ENCODE results near the gene PRSS1. TPM values are rescaled to one million over a fixed set of nuclear protein-coding genes. Genes with fewer than 3 reads are reported as not detected.
A peak's percentile ranks its signal among the peaks of the same experiment; 100 is the strongest.

PRSS1 gene
- total RNA-seq, 1 donor from 2014 or later, result 118 TPM

- Mint-ChIP-seq H3K27ac (peak overlapping the region; percentile 15), H3K4me3 (peak overlapping the region; percentile 83), H3K36me3 (no peaks in the 10 kb centered on the region), H3K4me1 (ENCODE audit: unreplicated experiment) (peaks cover 12% of the 10 kb centered on the region), H3K27me3 (peaks cover 90% of the 10 kb centered on the region), H3K9me3 (no peaks in the 10 kb centered on the region)
- TF ChIP-seq, protein P1, sequence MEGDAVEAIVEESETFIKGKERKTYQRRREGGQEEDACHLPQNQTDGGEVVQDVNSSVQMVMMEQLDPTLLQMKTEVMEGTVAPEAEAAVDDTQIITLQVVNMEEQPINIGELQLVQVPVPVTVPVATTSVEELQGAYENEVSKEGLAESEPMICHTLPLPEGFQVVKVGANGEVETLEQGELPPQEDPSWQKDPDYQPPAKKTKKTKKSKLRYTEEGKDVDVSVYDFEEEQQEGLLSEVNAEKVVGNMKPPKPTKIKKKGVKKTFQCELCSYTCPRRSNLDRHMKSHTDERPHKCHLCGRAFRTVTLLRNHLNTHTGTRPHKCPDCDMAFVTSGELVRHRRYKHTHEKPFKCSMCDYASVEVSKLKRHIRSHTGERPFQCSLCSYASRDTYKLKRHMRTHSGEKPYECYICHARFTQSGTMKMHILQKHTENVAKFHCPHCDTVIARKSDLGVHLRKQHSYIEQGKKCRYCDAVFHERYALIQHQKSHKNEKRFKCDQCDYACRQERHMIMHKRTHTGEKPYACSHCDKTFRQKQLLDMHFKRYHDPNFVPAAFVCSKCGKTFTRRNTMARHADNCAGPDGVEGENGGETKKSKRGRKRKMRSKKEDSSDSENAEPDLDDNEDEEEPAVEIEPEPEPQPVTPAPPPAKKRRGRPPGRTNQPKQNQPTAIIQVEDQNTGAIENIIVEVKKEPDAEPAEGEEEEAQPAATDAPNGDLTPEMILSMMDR (conservative IDR thresholded peaks at IDR 0.05), result no peak
- no peak for DNase-seq (ENCODE audit: extremely low spot score, unreplicated experiment)
These were observed 47.5 kb downstream of the PRSS1 start for GRCh38 chr7:142796501-142797390.

- peaks cover 94% of the 10 kb centered on the region for H3K27me3 Mint-ChIP-seq
- TF ChIP-seq, protein P1 (conservative IDR thresholded peaks at IDR 0.05), result no peak
- no peaks in the 10 kb centered on the region for H3K9me3 Mint-ChIP-seq
- peak overlapping the region; percentile 71 for H3K27ac Mint-ChIP-seq
- peak overlapping the region; percentile 83 for H3K4me3 Mint-ChIP-seq
- no peak for DNase-seq (ENCODE audit: extremely low spot score, unreplicated experiment)
- H3K36me3 Mint-ChIP-seq, result no peaks in the 10 kb centered on the region
- H3K4me1 Mint-ChIP-seq (ENCODE audit: unreplicated experiment), result peaks cover 12% of the 10 kb centered on the region
These were observed 48.4 kb downstream of the PRSS1 start for GRCh38 chr7:142797391-142798377.

- TF ChIP-seq, protein P1 (conservative IDR thresholded peaks at IDR 0.05), result no peak
- H3K4me3 Mint-ChIP-seq, result no peak overlapping the region
- H3K9me3 Mint-ChIP-seq, result no peaks in the 10 kb centered on the region
- H3K27me3 Mint-ChIP-seq, result peaks cover 89% of the 10 kb centered on the region
- H3K27ac Mint-ChIP-seq, result no peak overlapping the region
- no peak for DNase-seq (ENCODE audit: extremely low spot score, unreplicated experiment)
- peaks cover 12% of the 10 kb centered on the region for H3K4me1 Mint-ChIP-seq (ENCODE audit: unreplicated experiment)
- H3K36me3 Mint-ChIP-seq, result no peaks in the 10 kb centered on the region
These were observed 49.5 kb downstream of the PRSS1 start for GRCh38 chr7:142798451-142799436.

DNA sequence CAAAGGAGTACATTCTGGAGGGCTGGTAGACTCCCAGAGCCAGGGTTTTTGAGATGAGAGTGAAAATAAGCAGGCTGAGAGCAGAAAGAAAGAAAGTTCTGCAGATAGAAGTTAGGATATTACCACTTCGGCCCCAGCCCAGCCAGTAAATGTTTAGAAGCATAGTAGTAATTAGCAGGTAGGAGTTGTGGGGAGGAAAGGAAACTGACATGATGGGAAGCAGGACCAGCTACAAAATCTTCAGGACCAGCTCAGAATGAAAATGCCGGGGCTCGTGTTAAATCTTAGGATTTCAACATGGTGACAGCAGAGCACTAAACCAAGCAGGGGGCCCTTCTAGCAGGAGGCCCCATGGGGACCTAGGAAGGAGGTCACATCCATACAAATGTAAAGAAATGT is 50.2 kb downstream of the PRSS1 start:
- H3K27ac Mint-ChIP-seq, result no peak overlapping the region
- peaks cover 12% of the 10 kb centered on the region for H3K4me1 Mint-ChIP-seq (ENCODE audit: unreplicated experiment)
- DNase-seq (ENCODE audit: extremely low spot score, unreplicated experiment), result no peak
- H3K36me3 Mint-ChIP-seq, result no peaks in the 10 kb centered on the region
- H3K9me3 Mint-ChIP-seq, result no peaks in the 10 kb centered on the region
- TF ChIP-seq, protein P1 (conservative IDR thresholded peaks at IDR 0.05), result no peak
- no peak overlapping the region for H3K4me3 Mint-ChIP-seq
- peaks cover 89% of the 10 kb centered on the region for H3K27me3 Mint-ChIP-seq

- H3K4me1 Mint-ChIP-seq (ENCODE audit: unreplicated experiment), result peaks cover 12% of the 10 kb centered on the region
- H3K9me3 Mint-ChIP-seq, result no peaks in the 10 kb centered on the region
- DNase-seq (ENCODE audit: extremely low spot score, unreplicated experiment), result no peak
- no peak overlapping the region for H3K27ac Mint-ChIP-seq
- peaks cover 89% of the 10 kb centered on the region for H3K27me3 Mint-ChIP-seq
- TF ChIP-seq, protein P1 (conservative IDR thresholded peaks at IDR 0.05), result no peak
- H3K36me3 Mint-ChIP-seq, result no peaks in the 10 kb centered on the region
- no peak overlapping the region for H3K4me3 Mint-ChIP-seq
These were observed 50.8 kb downstream of the PRSS1 start for GRCh38 chr7:142800088-142800487.

Data from type B pancreatic cell (in vitro differentiated cells).